Uterus (tissue), 4 donors: ENCODE results near the gene ATP8A2. TPM values are rescaled to one million over a fixed set of nuclear protein-coding genes. Genes with fewer than 3 reads are reported as not detected.

Experiments
- DNase-seq, 2 donors: peaks; one replicate each; pipeline ENCODE4 v3.0.0-alpha.2; 2019 to 2020
- H3K27ac ChIP-seq, 2 donors: fragments of 200-600 bp; sonication (generic); 1 replicate in 1 of 2; 2 replicates in 1 of 2; pipeline ENCODE4 v1.5.1; 2016 to 2018
- H3K27me3 ChIP-seq, 2 donors: fragments of 200-600 bp; sonication (generic); one replicate each; pipeline ENCODE4 v1.5.1; 2018 to 2019; ENCODE audit warnings: control low read depth in 1 of 2
- H3K36me3 ChIP-seq, 2 donors: fragments of 200-600 bp; sonication (generic); one replicate each; pipeline ENCODE4 v1.5.1; 2019; ENCODE audit warnings: control low read depth in 1 of 2
- H3K4me1 ChIP-seq, 2 donors: fragments of 200-600 bp; sonication (generic); one replicate each; pipeline ENCODE4 v1.5.1; 2018 to 2019; ENCODE audit warnings: control low read depth in 1 of 2
- H3K4me3 ChIP-seq, 2 donors: fragments of 200-600 bp; sonication (generic); 1 replicate in 1 of 2; 2 replicates in 1 of 2; pipeline ENCODE4 v1.5.1; 2018 to 2019; ENCODE audit warnings: mild to moderate bottlenecking in 1 of 2
- H3K9me3 ChIP-seq, 2 donors: fragments of 200-600 bp; sonication (generic); one replicate each; pipeline ENCODE4 v1.5.1; 2019; ENCODE audit warnings: control low read depth in 1 of 2
- POLR2A ChIP-seq, 2 donors: fragments of 450-650 bp; IDR thresholded peaks; one replicate each; pipeline ENCODE4 v1.6.1; 2016; ENCODE audit warnings: antibody characterized with exemption in 2 of 2, mild to moderate bottlenecking in 1 of 2, moderate library complexity in 1 of 2
- intact Hi-C: fragments of 100-400 bp; cut with DNase I; formaldehyde crosslinking; loops from one replicate; pipeline ENCODE4 v1.15.1; 2023; ENCODE audit warnings: low total_unique reads
- total RNA-seq, 4 donors: library from RNA; depleted of rRNA in 3 of 4; stranded (reverse); fragments of >200 nt in 3 of 4; gene quantifications; one replicate each; pipeline versions ENCODE4 v1.1.0 to v1.2.4, GENCODE V29; 2014 to 2023
- TF ChIP-seq, protein P1 (sequence below), 4 experiments: fragments of 200-600 bp in 2 of 4; fragments of 450-650 bp in 2 of 4; sonication (generic) in 2 of 4; IDR thresholded peaks; one replicate each; pipeline ENCODE4 v1.5.1; 2016 to 2019; ENCODE audit warnings: antibody characterized with exemption in 4 of 4, mild to moderate bottlenecking in 2 of 4, moderate library complexity in 1 of 4
- donor health status: DM: yes; HTN: yes; CAD: no.

The ATP8A2 gene
- total RNA-seq, 4 donors from 2014 or later: 0.64 to 21.4 TPM; not detected in 2

DNA sequence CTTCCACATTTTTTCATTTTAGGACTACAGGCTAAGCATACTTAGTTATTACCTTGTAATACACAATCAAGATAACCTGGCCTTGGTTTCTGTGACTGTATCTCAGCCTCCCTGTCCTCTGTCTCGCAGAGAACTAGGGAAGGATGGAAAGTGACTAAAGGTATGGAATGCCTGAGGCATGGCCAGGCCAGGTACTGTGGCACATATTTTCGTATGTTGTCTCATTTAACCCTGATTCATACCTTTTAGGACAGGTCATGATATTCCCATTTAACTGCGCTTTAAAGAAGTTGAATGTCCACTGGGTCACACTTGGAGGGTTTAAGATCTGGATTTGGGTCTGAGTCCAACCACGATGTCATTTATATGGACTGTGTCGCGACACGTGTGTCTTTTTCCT lies 357.4 kb downstream of the ATP8A2 start:
- Histone ChIP-seq H3K9me3 (no peaks in the 10 kb centered on the region), H3K27ac (no peak overlapping the region), H3K36me3 (no peaks in the 10 kb centered on the region), H3K4me3 (no peak overlapping the region), H3K27me3 (no peaks in the 10 kb centered on the region), H3K4me1 (no peaks in the 10 kb centered on the region)
- no peak for DNase-seq
- intact Hi-C loops: no loop called here
- TF ChIP-seq, protein P1, sequence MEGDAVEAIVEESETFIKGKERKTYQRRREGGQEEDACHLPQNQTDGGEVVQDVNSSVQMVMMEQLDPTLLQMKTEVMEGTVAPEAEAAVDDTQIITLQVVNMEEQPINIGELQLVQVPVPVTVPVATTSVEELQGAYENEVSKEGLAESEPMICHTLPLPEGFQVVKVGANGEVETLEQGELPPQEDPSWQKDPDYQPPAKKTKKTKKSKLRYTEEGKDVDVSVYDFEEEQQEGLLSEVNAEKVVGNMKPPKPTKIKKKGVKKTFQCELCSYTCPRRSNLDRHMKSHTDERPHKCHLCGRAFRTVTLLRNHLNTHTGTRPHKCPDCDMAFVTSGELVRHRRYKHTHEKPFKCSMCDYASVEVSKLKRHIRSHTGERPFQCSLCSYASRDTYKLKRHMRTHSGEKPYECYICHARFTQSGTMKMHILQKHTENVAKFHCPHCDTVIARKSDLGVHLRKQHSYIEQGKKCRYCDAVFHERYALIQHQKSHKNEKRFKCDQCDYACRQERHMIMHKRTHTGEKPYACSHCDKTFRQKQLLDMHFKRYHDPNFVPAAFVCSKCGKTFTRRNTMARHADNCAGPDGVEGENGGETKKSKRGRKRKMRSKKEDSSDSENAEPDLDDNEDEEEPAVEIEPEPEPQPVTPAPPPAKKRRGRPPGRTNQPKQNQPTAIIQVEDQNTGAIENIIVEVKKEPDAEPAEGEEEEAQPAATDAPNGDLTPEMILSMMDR (IDR thresholded peaks at IDR 0.05): no peak
- no peak for TF ChIP-seq POLR2A (IDR thresholded peaks at IDR 0.05)

- Histone ChIP-seq H3K9me3 (no peaks in the 10 kb centered on the region), H3K4me3 (no peak overlapping the region), H3K4me1 (no peaks in the 10 kb centered on the region), H3K27me3 (no peaks in the 10 kb centered on the region), H3K36me3 (no peaks in the 10 kb centered on the region), H3K27ac (no peak overlapping the region)
- TF ChIP-seq, protein P1 (IDR thresholded peaks at IDR 0.05): no peak
- no peak for TF ChIP-seq POLR2A (IDR thresholded peaks at IDR 0.05)
- DNase-seq: no peak
- intact Hi-C loops: no loop called here
Observed at GRCh38 chr13:25731037-25731436, 359.3 kb downstream of the ATP8A2 start.

DNA sequence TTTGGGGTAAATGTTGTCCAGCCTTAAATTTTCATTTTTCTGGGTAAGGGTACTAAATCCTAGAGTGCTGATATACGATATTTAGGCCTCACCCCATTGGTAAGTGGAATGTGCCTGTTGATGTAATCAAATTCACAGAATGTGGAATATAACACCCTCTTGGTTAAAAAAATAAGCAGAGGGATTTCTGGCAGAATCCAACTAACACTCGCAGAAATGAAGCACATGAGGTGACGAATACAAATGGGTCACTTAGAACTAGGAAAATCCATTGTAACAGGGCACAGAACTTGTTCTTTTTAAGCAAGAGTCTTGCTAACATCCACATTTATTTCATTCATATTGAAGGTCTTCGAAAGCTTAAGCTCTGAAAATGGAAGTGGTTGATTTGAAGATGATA lies 359.8 kb downstream of the ATP8A2 start:
- TF ChIP-seq POLR2A (IDR thresholded peaks at IDR 0.05): no peak
- TF ChIP-seq, protein P1 (IDR thresholded peaks at IDR 0.05): no peak
- intact Hi-C loops: no loop called here
- no peaks in the 10 kb centered on the region for H3K9me3 ChIP-seq
- H3K27me3 ChIP-seq: no peaks in the 10 kb centered on the region
- H3K36me3 ChIP-seq: no peaks in the 10 kb centered on the region
- H3K27ac ChIP-seq: no peak overlapping the region
- no peaks in the 10 kb centered on the region for H3K4me1 ChIP-seq
- no peak overlapping the region for H3K4me3 ChIP-seq
- DNase-seq: no peak

DNA sequence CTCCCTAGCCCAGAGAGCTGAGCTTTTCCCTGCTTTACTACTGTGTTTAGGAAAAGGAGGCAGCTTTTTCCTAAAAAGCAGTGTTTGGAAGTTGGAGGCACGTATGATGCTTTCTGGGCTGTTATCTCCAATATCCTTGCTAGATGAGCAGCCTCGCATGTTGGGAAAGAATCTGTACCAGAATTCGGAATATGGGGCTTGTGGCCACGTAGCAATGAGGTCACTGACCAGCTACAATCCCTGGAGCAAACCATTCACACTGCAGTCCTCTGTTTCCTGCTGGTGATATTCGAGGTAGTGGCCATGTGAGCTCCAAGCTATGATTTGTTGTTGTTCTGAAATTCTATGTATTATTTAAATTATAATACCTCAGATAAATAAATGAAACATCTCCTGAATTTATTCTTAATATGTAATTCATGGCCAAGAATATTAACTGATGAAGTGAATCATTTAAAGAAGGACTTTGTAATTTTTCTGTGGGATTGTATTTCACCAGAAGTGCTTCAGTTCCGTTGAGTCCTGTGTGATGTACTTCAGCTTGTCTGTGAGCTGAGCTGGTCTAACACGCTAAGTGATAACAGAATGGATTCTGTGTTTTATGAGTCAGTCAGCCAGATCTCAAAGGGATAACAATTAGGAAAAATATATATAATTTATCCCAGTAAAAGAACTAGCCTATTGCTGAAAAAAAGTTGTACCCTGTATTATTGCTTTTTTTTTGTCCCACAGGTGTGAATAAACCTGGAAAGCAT lies 360.5 kb downstream of the ATP8A2 start:
- no peaks in the 10 kb centered on the region for H3K9me3 ChIP-seq
- intact Hi-C loops: no loop called here
- no peaks in the 10 kb centered on the region for H3K27me3 ChIP-seq
- no peak overlapping the region for H3K27ac ChIP-seq
- H3K4me3 ChIP-seq: no peak overlapping the region
- no peak for DNase-seq
- TF ChIP-seq, protein P1 (IDR thresholded peaks at IDR 0.05): no peak
- TF ChIP-seq POLR2A (IDR thresholded peaks at IDR 0.05): no peak
- H3K4me1 ChIP-seq: no peaks in the 10 kb centered on the region
- H3K36me3 ChIP-seq: no peaks in the 10 kb centered on the region

DNA sequence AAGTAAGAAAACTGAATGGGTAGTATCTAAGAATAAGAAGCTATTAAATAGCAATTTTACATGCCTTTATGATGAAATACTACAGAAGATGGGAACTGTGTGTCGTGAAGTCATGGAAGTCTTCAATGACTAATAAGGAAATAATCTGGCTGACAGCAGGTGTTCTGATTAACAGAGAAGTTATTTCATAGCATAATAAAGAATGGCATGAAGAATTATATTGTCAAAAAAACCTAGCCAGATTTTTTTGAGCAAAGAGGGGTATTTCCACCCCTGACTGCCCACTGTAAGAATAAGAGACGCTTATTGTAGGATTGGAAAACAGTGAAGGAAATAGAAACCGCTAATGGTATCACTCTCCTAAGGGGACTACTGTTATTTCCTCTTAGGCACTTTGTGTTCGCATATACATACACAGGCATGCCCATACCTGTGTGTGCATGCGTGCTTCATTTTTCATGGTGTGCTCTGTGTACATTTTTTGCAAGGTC lies 361.3 kb downstream of the ATP8A2 start:
- TF ChIP-seq, protein P1 (IDR thresholded peaks at IDR 0.05): no peak
- Histone ChIP-seq H3K4me3 (no peak overlapping the region), H3K36me3 (no peaks in the 10 kb centered on the region), H3K9me3 (no peaks in the 10 kb centered on the region), H3K27ac (no peak overlapping the region), H3K4me1 (no peaks in the 10 kb centered on the region), H3K27me3 (no peaks in the 10 kb centered on the region)
- no peak for DNase-seq
- intact Hi-C loops: no loop called here
